NCI-H82 treated with DMSO at 0.1 percent for 48 hours (cell line): ENCODE results near the gene PADI4.
"Not testable (repeated sequence)": the region's sequence is repeated elsewhere in the genome, so short reads cannot be mapped to it uniquely, and the experiment has no call there.

Experiments used
- DNase-seq: peaks from one replicate; lab custom pipeline; 2025; ENCODE audit not compliant: unreplicated experiment; lab: John Stamatoyannopoulos, UW

Gene PADI4

DNA sequence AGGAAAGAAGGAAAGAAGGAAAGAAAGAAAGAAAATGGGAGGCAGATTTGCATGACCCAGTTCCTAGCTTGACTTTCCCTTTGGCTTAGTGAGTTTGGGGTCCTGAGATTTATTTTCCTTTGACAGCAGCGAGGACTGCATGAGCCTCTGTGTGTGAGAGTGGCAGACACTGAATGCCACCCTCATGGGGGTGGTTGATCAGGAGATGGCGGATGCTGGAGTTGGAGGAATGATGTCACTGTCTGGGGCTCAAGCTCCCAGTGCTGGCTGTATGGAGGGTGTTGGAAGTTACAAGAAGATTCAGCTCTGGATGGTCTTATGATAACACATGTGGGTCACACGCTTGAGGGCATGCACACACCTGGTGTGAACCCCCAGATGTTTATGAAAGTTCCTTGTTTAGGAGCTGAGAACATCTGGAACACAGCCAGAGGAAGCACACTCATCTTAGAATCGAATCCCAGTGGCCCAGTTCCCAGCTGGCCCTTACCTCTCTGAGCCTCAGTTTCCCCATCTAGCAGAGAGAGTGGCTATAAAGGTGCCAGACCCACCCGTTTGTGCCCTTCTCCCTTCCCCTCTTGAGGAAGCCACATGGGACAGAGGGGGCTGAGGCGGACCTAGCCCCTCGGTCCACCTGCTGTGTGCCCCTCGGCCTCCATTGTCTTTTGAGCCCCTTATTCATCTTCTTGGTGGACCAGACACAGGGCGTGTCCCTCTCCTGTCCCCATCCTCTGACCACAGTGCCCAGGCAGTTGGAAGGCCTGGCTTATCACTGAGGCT, 5.7 kb downstream of the PADI4 start:
- DNase-seq = no peak

DNA sequence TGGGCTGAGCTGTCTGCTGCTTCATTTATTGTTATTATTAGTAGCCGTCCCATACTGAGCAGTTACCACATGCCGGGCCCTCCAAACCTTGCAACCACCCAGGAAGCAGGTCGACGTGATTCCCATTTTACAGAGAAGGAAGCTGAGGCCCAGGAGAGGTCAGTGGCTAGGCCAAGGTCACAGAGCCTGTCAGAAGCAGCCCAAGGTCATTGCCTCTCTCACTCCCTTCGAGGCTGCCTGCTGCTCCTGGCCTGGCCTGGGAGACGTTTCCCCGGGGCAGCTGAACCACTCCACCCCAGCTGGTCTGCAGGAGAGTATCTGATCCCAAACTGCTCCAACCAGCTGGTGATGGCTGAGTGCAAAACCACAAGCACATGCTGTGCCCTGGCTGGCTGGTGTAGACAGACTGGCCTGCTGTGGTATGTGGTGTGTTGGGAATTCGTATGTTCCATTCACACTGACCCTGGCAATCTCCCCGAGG, 6.5 kb downstream of the PADI4 start:
- no peak for DNase-seq

DNA sequence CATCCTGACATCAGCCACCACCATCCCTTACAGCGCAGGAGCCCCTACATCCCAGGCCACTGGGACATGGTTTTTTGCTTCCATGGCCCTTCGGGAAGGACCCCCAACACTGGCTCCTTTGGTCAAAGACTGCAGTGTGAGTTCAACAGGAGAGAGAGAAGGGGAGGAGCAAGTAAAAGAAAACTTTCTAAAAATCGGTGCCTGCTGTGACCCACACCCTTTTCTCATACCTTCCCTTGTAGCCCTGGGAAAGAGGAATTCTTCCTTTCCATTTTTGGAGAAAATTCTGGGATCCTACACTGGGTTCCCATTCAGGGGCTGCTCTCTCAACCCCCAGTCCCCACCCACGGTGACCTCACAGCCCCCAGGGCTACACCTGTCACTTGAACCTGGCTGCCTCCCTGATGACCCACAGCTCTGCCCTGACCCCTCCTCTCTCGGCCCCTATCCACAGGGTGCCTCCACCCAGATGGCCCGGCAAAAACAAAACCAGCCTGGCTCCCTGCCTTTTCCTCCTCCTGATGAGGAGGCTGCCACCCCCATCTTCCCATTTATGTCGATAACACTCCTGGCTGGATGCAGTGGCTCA, 7.6 kb downstream of the PADI4 start:
- DNase-seq = no peak

DNA sequence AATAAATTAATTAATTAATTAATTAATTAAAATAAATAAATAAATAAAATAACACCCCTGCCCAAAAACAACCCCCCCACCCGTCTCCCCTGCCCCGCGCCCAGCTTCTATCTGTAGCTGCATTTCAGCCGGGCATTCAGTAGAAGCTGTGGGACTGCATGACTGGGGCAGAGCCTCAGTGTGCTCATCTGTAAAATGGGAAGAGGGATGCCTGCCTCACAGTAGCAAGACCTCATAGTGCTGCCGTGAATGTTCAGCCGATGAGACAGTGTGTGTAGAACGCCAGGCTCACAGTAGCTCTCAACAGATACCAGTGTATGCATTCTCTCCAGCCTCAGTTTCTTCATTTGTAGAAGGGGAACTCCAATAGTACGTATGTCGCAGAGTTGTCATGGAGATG, 8.7 kb downstream of the PADI4 start:
- no peak for DNase-seq

DNA sequence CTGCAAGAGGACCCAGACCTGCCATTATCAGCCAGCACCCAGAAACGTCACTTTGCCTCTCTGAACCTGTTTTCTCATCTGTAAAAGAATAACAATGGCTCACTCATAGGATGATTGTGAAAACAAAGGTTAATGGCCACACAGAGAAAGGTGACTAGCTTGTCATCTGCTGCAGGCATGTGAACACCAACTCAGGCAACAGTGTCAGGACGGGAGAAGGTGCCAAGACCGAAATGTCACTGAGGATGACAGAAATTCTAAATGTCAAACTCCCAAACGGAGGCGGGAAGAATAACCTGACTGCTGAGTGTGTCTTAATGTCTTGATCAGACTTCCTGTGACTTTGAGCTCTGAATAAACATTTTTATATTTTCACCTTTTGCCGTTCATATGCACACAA, 10.3 kb downstream of the PADI4 start:
- DNase-seq = no peak

DNA sequence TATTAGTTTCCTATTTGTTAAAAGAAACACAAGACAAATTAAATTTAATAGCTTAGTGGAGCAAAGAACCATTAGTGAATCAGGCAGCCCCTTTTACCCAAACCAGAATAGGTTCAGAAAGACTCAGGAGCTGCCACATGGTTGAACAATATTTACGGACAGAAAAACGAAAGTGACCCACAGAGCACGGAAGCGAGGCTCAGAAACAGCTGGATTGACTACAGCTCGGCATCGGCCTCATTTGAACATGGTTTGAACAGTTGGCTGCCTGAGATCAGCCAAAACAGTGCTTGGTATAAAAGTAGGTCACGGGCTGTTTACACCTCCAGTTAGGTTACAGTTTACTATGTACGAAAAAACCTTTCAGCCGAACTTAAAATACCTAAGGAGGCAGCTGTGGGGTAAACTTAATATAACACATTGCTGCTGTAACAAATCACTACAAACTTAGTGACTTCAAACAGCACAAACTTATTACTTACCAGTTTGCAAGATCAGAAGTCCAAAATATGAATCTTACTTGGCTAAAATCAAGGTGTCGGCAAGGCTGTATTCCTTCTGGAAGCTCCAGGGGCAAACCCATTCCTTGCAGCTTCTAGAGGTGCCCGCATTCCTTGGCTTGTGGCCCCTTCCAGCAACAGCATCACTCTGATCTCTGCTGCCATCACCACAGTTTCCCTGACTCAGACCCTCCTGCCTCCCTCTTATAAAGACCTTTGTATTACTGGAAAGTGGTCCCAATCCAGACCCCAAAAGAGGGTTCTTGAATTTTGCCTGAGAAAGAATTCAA, 11.8 kb downstream of the PADI4 start:
- DNase-seq = no peak

DNA sequence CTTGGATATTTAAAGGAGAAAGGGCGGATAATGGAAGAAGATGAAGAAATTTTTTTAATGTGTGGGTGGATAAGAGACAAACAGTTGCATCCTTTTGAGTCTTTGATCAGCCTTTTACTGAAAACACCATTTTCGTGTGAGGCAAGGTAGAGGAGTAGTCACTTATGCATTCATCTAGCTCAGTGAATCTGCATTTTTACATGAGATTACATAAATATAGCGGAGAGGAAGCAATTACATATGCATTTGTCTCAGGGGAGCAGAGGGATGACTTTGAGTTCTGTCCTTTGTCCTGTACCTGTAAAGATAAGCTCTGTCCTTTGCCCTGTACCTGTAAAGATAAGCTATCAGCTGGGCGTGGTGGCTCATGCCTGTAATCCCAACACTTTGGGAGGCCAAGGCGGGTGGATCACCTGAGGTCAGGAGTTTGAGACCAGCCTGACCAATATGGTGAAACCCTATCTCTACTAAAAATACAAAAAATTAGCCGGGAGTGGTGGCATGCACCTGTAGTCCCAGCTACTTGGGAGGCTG, 13.9 kb downstream of the PADI4 start:
- DNase-seq = not testable (repeated sequence)

DNA sequence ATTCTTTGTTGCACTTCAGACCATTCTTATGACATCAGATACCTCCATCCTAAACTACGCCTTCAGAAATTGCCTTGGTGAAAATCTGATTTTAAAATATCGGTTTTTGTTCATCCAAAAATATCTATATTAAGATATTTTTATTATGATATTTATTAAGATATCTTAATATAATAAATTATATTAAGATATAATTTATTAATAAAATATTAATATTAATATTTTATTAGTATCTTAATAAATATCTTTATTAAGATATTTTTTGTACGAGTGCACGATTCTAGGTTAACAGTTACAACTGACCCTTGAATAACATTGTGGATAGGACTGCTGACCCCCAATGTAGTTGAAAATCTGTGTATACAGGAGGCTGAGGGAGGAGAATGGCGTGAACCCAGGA, 20.9 kb downstream of the PADI4 start:
- no peak for DNase-seq

DNA sequence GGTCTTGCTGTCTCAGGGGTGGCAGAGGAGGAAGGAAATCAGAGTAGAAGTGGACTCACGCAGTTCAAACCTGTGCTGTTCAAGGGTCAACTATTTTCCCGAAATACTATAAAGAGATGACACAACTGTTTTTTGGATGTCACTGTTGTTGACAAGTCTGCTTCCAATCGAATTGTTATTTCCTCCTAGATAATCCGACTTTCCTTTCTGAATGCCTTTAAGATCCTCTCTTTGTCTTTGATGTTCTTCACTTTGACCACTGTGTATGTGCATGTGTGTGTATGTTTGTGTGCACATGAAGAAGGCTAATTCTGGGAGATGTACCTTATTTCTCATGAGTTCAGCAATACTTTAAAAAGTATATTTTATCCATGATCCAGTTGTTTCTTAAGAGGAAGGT, 21.6 kb downstream of the PADI4 start:
- no peak for DNase-seq

DNA sequence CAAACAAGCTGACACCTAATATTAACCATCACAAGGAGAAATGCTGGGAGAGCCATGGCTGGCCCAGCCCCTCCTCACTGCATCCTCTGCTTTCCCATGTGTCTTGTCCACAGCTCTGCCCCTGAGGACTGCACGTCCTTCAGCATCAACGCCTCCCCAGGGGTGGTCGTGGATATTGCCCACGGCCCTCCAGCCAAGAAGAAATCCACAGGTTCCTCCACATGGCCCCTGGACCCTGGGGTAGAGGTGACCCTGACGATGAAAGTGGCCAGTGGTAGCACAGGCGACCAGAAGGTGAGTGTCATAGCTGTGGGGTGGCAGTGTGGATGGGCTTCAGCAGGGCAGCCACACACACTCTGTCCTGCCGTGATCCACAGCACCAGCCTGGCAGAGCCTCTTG, 22.9 kb downstream of the PADI4 start:
- DNase-seq = no peak

DNA sequence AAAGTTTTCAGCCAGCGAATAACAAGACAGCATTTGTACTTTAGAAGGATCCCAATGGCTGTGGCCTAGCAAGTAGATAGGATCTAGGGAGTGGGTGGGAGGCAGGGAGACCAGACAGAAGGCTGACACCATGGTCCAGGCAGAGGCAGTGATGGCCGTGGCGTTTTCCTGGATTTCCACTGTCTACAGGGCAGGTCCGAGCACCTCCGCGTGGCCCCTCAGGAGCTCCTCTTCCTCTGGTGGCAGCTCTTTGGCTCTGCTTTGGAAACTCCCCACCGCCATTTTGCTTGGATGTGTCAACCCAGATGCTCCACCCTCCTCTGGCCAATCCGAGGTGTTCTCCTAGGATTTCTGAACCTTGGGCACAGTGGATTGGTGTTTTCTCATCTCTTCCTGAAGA, 25.1 kb downstream of the PADI4 start:
- DNase-seq = no peak

DNA sequence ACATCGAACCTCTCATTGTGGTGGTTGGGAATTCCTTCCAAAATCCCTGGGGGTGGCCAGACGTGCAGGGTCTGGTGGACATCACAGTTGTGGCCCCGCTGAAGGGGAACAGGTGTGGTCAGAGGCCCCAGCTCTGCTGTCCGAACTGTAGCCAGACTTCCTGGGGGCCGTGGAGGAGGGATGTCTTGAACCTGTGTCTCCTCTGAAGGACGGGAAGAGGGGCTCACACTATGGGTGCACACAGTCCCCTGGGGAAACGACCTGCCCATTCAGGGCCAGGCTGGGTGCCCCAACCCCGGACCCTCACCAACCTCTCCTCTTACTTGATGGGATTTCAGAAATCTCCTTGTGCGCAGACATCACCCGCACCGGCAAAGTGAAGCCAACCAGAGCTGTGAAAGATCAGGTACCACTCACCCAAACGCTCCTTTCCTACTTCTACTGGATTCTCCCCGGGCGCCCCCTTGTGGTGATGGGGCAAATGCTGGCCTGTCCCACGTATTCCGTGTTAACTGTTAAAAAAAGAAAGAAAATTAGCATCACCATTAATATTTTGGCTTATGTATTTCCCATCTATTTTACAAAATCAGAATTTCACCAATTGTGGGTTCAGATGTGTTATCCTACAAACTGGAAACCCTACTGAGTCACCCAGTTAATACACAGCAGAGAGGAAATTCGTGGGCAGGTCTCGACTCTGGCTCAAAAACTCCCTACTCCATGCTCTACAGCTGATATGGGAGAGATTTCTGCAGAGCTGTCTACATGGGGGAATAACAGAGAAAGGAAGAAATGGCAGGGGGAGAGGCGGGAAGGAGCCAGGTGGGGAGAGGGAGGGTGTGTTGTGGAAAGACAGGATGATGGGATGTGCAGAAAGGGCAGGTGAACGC, 28.1 kb downstream of the PADI4 start:
- no peak for DNase-seq

DNA sequence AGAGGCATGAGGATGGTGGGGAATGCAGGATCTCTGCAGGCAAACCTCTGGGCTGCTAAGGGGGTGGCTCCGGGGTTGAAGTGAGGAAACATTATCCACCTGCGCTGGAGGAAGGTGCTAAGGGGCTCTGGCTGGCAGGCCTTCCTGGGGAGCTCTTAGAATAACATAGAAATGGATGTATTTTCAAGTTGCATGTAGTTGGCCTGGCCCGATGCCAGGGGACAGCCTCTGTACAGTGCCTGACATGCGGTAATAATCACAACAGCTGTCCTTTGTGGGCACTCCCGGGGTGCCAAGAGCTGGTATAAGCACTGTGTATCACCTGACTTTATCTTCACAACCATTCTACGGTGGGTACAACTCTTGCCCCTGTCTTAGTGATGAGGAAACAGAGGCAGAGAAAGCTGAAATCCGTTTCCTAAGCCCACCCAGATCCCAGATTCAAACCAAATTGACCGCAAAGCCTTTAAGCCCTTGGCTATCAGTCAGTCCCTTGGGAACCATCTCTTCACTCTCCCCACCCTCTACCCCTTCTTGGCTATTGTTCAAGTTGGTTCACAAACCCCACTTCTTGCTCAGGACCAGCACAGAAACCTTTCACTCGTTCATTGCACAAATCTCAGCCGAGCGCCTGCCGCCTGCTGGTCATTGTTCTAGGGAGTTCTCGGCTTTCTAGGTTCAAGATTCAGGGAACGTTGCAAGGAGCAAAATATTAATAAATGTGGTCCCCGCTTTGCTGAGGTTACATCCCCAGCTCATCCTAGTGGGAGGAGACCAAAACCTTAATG, 30.9 kb downstream of the PADI4 start:
- no peak for DNase-seq

DNA sequence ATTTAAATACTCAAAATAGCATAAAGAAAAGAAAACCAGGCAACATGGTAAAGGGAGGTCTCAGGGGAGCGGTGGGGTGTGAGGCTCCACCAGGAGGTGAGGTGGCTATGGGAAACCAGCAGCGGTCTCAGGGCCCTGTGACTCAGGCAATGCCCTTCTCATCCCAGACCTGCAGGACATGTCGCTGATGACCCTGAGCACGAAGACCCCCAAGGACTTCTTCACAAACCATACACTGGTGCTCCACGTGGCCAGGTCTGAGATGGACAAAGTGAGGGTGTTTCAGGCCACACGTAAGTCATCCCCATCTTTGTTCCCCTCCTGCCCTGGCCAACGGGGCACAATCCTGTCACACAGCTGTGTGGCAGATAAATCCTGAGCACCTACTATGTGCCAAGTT, 31.5 kb downstream of the PADI4 start:
- no peak for DNase-seq

DNA sequence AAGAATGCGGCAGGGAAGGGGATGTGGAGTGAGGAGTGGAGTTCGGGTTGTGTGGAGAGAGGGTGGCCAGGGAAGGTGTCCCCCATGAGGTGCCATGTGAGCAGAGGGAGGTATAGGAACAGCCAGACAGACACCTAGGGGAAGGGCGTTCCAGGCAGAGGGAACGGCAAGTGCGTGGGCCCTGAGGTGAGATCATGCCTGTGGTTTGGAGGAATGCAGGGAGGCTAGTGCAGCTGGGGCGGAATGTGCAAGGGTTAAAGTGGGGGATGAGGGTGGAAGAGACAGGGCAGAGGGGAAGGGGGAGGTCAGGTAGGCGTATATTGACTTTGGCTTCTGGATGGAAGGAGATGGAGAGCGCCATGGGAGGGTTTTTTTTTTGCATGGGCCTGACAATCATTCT, 32.4 kb downstream of the PADI4 start:
- DNase-seq = no peak

DNA sequence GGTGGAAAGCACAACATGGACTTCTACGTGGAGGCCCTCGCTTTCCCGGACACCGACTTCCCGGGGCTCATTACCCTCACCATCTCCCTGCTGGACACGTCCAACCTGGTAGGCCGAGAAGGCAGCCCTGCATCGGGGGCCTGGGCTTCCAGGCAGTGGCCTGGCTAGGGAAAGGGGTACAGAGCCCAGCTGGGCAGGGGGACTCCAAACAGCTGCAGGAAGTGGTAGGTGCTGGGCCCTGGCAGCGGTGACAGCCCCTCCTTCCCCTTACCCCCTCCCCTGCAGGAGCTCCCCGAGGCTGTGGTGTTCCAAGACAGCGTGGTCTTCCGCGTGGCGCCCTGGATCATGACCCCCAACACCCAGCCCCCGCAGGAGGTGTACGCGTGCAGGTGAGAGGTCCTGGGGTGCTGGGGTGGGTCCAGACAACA, 34.0 kb downstream of the PADI4 start:
- DNase-seq = no peak

DNA sequence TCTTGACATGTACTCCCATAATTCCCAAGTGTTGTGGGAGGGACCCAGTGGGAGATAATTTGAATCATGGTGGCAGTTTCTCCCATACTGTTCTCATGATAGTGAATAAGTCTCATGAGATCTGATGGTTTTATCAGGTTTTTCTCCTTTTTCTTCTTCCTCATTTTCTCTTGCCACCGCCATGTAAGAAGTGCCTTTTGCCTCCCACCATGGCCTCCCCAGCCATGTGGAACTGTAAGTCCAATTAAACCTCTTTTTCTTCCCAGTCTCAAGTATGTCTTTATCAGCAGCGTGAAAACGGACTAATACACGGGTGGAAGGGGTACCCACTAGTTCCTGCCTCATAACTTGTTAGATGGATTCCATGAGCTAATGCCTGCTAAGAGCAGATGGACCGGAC, 37.5 kb downstream of the PADI4 start:
- DNase-seq = not testable (repeated sequence)

DNA sequence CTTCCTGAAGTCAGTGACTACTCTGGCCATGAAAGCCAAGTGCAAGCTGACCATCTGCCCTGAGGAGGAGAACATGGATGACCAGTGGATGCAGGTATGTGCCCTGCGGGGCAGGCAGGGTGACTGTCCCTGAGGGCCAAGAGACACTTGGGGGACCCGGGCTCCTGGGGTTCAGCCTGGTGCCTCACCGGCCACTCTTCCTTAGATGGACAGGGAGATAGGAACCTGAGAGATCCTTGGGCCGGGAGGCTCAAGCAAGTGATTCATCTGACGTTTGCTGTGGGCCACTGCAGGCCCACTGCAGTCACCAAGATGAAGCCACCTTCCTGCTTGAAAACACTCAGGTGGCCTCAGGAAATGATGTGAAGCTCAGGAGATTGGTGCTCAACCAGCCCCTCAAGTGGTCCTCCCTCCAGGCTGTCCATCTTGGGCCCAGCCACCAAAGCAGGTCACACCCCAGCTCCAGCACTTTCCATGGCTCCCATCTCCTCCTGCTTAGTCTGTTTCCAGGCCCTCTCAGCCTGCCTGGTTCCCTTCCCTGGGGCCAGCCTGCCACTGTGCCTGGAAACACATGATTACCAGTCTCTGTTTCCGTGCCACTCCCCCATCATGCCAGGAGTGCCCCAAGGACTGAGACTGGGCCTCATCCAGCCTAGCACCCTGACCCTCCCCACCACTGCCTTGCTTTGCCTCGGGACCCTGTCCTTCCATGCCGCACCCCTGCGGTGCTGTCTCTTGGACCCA, 38.2 kb downstream of the PADI4 start:
- DNase-seq = no peak
